HK-2 (cell line): ENCODE measurements around the gene ZC3H7B.

Experiments
- DNase-seq: peaks from one replicate; pipeline ENCODE4 v3.0.0-alpha.2; 2018; ENCODE audit not compliant: unreplicated experiment

Gene ZC3H7B

DNA sequence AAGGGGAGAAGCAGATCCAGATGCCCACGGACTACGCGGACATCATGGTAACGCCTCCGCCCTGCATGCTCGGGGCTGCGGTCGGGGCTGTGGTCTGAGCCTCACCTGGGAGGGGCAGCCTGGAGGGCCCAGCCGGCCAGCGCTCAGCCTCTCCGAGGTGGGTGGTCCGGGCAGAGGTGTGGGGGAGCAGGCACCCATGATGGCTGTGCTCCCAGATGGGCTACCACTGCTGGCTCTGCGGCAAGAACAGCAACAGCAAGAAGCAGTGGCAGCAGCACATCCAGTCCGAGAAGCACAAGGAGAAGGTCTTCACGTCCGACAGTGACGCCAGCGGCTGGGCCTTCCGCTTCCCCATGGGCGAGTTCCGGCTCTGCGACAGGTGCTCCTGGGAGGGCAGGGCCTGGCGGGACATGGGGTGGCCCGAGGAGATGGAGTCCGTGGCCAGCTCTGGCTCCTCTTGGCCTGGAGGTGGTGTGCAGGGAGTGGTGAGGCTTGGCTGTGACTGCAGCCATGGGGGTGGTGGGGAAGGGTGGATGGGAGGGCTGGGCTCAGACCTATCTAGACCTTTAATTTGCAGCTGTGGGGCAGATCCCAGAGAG lies 55.2 kb downstream of the ZC3H7B start:
- DNase-seq = no peak

DNA sequence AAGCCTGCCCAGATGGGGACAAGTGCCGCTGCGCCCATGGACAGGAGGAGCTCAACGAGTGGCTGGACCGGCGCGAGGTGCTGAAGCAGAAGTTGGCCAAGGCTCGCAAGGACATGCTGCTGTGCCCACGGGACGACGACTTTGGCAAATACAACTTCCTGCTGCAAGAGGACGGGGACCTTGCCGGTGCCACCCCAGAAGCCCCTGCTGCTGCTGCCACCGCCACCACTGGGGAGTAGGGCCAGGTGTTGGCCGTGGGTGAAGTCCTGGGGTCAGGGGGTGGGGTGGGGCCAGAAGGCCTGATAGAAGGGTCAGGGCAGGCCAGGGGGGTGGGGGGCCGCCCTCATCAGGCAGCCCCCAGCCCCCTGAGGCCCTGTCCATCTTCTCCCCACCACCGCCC lies 55.9 kb downstream of the ZC3H7B start:
- DNase-seq = no peak

DNA sequence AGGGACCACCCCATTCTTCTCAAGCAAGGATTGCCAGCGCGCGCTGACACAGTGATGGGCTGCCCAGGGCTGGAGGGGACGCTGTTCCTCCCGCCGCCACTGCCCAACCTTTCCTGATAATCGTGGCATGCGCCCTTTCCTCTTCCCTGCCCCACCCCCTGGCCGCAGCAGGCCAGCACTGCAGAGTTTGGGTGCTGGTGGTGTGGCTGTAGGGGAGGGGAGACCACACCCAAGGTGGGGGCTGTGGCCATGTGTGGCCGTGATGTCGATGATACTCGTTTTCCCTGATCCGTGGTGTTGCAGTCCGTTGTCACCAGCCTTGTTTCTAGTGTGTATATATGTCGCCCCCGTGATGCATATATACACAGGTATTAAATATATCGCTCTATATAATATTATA lies 57.6 kb downstream of the ZC3H7B start:
- no peak for DNase-seq

DNA sequence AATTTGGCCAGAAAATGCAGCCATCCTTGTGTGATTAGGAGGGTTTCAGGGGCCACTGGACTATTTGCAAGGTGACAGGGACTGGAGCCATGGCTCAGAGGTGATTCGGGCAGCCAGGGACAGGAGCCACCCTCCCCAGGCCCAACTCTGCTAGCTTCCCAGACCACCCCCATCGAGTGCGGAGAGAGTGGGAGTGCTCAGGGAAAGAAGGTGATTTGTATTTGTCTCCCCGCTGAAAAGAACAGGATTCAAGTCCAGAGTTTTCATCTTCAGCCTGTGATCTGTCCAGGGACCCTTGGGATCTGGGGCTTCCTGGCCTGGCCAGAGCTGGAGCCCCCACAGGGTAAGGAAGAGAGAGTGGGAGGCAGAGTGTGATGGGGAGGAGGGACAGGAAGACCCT lies 58.1 kb downstream of the ZC3H7B start:
- no peak for DNase-seq

DNA sequence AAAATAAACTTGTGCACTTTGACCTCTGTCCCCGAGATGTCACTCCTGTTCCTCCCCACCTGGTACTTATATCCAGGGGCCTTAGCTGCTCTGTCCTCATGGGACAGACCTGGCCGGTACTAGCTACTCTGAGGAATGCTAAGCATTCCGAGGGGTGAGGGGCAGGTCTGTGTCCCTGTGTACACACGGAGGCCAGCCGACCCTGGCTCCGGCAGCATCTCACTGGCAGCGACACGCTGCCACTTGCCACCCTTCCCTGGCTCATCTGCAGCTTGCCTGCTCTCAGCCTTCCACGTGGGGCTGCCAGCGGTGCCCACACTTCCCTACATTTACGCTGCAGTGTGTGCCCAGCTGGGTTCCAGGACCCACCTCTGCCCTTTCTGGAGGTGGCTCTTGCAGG lies 58.8 kb downstream of the ZC3H7B start:
- peak; percentile 11 for DNase-seq

DNA sequence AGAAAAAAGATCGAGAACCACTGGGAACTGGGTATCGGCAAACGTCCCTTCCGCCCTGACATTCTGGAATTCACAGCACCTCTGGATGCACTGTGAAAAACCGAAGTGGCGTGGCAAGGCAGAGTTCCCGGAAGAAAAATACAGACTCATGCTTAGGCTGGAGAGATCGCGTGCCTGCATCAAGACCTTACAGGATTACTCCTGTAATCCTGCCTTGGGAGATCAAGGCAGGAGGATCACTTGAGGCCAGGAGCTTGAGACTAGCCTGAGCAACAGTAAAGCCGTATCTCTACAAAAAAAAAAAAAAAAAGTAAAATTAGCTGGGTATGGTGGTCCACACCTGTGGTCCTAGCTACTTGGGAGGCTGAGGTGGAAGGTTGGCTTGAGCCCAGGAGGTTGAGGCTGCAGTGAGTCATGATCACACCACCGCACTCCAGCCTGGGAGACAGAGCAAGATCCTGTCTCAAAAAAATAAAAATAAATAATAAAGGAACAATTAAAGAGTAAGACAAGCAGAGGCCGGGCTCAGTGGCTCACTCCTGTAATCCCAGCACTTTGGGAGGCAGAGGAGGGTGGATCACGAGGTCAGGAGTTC lies 60.5 kb downstream of the ZC3H7B start:
- no peak for DNase-seq

DNA sequence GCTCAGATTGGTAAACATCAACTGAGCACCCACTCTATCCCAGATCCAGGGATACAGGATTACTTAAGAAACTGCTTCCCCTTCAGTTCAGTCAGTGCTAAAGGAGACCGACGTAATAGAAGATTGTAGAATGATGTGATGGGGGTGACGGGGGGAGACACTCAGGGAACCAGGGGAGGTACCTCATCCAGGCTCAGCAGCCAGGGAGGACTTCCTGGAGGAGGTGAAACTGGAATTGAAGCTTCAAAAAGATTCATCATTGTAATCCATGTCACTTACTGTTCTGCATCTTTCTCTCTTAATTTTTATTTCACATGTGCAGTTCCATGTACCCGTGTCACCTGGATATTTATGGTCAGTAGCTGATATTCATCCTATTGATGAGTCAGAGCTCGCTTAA lies 61.3 kb downstream of the ZC3H7B start:
- DNase-seq = no peak

DNA sequence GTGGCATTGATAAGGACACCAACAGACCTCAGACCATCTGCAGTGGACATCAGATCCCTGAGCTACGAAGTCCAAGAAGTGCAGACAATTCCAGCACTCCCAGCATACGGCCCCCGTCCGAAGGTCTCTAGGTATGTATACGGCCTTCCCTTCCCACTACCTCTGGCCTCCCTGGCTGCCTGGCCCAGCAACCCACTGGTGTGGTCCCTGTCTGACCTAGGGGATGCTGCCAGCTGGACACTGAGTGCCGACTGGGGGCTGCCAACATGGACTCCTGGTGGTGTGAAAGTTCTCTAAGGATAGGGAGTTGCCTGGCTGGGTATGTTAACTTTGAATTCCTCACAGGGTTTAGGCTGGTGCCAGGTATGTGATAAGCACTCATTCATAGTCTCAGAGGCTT lies 62.9 kb downstream of the ZC3H7B start:
- no peak for DNase-seq

DNA sequence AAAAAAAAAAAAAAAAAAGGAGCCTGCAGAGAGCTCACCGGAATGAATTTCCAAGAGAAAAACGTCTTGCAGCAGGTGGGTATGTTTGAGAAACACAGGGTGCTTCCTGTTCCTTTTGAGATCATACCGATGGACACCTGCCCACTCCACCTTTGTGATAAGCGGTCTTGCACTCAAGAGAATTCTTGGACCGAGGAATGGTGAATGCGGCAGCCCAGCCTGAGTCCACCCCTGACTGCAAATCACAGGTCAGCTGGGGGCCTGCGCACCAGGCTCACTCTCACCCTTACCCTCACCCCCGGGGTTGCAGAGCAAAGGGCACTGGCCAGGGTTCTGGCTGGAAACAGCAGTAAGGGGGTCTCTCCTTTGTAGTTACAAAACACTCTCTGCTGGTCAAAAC lies 63.6 kb downstream of the ZC3H7B start:
- DNase-seq = no peak

DNA sequence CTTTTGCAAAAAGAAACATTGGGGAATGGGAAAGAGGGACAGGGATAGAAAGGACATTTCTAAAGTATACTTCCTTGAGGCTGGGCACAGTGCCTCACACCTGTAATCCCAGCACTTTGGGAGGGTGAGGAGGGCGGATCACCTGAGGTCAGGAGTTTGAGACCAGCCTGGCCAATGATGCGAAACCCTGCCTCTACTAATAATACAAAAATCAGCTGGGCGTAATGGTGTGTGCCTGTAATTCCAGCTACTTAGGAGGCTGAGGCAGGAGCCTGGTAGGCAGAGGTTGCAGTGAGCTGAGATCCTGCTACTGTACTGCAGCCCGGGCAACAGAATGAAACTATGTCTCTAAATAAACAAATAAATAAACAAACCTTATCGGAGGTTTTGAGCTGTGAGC lies 64.1 kb downstream of the ZC3H7B start:
- DNase-seq = no peak

DNA sequence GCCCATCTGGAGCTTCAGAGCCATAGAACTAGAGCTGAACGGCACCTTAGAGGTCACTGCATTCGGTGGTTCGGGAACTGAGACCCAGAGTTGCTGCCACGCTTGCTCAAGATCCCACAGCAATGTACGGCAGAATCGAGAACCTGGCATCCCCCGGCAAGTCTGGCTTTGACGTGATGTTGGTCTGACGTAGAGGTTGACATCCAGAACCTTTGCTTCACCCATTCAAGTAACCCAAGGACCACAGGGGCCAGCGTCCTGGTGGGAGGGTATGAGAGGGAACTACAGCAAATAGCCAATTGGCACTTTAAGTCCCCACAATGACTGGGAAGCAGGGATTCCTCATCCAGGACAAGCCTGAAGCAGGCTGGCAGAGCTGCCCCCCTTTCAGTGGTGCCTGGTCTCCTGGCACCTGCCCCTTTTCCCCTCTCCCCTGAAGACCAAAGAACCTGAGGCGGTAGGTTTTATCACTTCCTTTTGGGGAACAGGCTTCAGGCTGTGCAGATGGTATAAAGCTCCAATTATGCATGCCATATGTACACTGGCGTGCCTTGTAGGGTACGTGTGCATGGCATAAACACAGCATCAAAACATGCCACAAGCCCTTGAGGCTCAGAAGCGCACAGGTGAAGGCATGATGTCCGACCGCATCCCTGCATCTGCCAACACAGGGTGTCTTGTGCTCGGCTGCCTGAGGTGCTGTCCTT lies 65.2 kb downstream of the ZC3H7B start:
- no peak for DNase-seq

DNA sequence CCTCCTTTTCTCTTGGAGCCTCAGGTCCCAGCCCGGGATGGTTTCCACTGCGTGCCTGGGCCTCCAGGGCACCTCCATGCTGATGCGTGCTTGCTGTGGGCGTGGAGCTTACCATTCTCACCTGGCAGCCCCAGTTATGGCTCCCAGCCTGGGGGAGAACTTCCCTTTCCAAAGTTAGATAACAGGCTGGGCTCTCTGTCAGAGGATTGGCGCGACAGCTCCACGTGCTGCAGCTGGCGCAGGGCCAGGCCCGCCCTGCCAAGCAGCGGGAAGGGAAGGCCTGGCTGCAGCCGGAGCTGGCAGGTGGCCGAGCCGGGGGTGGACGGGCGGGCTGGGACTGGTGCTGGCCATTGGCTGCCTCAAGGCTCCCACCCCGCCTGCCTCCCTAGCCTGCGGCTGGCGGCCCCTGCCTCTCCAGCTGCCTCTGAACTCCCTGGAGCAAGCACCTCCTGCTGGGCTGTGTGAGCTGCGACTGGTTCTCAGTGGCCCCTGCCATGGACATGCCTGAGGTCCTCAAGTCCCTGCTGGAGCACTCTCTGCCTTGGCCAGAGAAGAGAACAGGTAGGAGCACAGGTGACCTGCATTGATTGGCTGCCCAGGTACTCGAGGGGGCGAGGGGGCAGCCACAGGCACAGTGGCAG lies 65.8 kb downstream of the ZC3H7B start:
- peak; percentile 90 for DNase-seq

DNA sequence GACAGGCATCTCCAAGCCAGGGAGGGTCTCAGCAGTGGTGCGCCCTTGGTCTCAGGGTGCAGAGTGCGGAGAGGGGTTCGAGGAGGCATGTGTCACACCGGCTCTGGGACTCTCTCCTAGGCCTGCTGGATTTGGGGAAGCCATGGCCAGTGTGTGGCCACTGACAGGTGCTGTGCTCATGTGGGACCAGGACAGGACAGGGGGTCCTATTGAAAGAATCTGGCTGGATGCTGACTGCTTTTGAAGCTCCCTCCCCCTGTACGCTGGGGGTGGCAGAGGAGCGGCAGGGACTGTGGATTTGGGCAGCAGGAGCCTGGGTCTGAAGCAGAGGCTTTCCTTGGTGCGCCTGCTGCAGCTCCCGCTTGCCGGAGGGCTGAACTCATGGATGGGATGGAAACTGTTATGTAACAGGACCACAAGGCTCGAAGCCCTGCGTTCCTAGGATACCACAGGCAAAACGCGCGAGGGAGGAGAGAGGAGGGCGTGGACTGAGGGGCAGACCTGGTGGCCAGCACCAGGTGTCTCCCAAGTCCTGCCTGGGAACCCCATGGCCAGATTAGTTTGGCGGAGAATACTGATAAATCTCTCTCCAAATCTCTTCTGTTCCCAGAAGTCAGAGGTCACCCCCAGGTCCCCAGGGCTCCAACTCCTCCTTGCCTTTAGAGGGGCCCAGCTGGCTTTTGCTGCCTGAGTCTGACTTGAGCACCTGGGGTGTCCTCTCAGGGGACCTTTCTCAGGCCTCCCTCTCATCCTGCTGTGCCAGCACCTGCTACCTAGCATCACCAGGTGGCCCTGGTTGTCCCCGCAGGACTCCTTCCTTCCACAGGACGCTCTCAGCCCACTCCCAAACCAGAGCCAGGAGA lies 66.6 kb downstream of the ZC3H7B start:
- DNase-seq = no peak

DNA sequence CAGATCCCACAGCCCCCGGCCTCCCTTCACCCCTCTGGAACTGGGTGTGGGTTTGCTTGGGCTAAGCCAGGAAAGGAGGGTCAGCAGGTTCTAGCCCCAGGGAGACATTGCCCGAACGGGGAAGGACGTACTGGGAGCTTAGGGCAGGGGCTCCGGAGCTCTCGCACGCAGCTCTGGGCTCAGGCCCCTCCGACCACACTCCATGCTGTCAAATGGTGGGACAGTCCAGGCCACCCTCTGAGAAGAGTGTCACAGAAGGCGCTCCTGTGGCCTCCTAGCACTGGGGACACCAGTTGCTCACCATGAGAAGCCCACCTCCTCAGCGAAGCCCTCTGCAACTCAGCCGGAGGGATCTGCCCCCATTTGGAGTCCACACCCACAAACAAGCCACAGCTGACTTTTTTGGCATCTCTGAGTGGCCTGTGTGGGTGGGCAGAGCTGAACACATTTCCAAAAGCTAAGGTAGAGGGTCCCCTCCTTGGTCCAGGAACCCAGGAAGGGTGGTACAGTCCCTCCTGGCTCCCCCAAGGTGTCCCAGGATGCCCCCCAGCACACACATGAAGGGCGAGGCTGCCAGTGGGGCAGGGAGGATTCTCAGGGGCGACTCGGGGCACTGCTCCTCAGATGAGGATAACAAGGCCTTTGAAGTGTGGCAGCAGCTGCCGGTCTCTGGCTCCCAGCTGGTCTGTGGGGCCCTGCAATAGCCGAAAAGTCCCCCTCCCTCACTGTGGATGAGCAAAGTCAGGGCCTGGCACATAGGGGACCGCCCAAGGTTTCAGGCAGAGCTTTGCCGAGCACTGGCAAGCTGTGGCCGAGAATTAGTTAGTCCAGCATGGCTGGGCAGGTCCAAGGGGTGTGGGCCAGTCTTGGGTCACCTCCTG lies 67.5 kb downstream of the ZC3H7B start:
- DNase-seq = no peak

DNA sequence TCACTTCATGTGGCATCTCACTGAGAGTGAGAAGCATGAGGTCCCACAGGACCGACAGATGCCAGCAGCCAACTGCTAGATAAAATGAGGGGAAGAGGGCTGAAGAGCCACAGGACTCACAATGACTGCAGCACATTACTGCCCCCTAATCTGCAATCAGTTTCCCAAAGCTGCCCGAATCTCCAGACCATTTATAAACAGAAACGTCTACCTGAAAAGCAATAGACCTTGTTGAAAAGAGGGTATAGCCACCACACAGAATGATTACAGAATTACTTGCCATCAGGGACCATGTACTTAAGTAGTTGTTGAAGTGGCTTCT lies 68.1 kb downstream of the ZC3H7B start:
- no peak for DNase-seq

DNA sequence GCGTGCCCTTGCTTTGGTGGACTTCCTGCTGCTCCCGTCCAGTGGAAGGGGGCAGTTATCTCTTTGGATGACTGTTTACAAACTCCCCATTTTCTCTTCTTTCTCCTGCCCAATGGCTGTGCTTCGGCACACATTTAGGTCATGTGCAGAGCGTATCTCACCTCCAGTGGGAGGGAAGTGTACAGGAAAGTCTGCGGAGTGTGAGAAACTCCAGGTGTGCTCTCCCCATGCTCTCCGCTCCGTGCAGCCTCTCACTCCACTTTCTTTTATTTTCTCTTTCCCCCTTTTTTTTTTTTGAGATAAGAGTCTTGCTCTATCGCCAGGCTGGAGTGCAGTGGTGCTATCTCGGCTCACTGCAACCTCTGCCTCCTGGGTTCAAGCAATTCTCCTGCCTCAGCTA lies 68.5 kb downstream of the ZC3H7B start:
- DNase-seq = no peak

DNA sequence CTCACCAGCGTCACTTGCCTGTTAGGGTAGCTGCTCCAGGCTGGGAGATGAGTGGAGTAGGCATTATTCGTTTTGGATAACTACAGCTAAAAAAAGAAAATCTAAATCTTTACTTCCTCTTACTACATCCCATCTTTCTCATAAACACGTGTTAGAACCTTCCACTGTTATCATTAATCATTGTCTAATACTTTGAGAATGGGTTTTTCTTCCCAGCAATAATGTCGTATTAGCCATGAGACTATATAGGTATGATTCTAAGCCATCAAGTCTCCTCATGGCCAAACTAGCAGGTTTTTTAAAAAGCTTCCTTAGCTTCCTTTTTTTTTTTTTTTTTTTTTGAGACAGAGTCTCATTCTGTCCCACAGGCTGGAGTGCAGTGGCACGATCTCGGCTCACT lies 76.5 kb downstream of the ZC3H7B start:
- no peak for DNase-seq

DNA sequence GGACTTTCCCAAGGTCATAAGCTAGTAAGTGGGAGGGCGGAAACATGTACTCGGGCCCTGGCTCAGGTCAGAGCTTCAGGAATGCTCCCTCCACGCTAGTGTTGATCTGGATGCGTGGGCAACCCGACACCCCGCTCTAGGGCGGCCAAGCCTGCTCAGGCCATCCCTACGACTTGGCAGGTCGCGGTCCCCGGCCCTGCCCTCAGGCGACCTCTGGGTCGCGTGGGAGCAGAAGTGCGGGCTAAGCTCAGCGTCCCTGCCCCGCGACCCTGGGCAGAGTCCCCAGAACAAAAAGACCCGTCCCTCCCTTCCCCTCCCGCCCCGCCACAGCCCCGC lies 79.6 kb downstream of the ZC3H7B start:
- DNase-seq = no peak

DNA sequence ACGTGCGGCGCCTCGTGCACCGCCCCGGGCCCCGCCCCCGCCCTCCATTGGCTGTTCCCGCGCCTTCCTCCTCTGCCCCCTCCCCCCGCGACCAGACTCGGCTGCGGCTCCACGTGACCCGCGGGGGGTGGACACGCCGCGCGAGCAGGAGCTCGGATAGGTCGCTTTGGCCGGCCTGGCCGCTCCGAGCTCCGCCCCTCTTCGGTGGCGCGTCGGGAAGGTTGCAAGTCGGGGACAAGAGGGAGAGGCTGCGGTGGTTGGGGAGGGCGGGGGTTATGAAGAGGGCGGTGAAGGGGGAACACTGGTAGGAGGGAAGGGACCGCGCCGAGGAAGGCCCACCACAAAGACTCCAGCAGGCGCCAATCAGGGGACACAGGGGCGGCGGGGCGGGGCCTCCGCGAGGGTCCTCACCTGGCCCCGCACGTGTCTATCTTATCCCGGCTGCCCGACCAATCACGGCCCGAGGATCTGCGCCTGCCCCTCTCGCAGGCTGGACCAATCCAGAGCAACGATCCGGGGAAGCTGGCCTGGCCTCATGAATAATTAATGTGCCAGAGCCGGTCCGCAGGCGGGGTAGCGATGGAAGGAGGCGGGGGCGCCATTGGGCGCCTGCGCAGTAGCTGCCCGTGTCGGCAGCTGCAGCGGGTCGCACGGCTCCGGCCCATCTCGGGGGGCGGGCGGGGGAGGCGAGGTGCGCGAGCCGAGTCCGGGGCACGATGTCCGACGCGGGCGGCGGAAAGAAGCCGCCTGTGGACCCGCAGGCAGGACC lies 80.2 kb downstream of the ZC3H7B start, which contains the start of gene TEF:
Gene TEF (plus strand): TSS at position 614 of the 769 bp plus-strand sequence. CDS start 103 bp downstream, at position 717.
- peak; percentile 97 for DNase-seq

DNA sequence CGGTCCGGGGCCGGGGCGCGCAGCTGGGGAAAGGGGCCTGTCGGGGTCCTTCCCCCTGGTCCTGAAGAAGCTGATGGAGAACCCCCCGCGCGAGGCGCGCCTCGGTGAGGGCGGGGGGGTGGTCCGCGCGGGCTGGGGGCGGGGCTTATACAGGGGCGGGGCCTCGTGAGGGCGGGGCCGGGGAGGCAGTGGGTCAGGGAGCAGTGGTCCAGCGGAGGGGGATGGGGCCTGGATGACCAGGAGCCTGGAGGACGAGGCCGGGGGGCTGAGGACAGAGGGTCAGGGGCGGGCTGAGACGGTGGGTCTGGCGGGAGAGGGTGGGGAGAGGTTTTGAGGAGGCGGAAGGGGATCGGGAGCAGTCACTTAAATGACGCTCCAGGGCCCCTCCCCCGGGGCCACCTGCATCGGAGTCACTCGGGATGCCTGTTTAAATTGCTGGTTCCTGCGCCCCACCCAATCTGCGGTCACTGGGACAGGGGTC lies 80.8 kb downstream of the ZC3H7B start:
- peak; percentile 46 for DNase-seq
